ENCODE results near the gene SCN4A.

The SCN4A gene

GRCh38 chr17:63960006-63960405 lies 12.7 kb downstream of the SCN4A start:
- DNase-seq (ENCODE audit: low read depth in 1 of 2, low spot score in 1 of 2), result no peak

GRCh38 chr17:63956296-63956920 lies 16.3 kb downstream of the SCN4A start:
- DNase-seq (ENCODE audit: low read depth in 1 of 2, low spot score in 1 of 2), result no peak

GRCh38 chr17:63955791-63956190 lies 16.9 kb downstream of the SCN4A start:
- DNase-seq (ENCODE audit: low read depth in 1 of 2, low spot score in 1 of 2), result no peak

GRCh38 chr17:63955232-63955631 lies 17.5 kb downstream of the SCN4A start:
- no peak for DNase-seq (ENCODE audit: low read depth in 1 of 2, low spot score in 1 of 2)

- no peak for DNase-seq (ENCODE audit: low read depth in 1 of 2, low spot score in 1 of 2)
These were observed 18.2 kb downstream of the SCN4A start for GRCh38 chr17:63954402-63955063.

GRCh38 chr17:63950940-63951907 lies 21.5 kb downstream of the SCN4A start:
- no peak for DNase-seq (ENCODE audit: low read depth in 1 of 2, low spot score in 1 of 2)

DNA sequence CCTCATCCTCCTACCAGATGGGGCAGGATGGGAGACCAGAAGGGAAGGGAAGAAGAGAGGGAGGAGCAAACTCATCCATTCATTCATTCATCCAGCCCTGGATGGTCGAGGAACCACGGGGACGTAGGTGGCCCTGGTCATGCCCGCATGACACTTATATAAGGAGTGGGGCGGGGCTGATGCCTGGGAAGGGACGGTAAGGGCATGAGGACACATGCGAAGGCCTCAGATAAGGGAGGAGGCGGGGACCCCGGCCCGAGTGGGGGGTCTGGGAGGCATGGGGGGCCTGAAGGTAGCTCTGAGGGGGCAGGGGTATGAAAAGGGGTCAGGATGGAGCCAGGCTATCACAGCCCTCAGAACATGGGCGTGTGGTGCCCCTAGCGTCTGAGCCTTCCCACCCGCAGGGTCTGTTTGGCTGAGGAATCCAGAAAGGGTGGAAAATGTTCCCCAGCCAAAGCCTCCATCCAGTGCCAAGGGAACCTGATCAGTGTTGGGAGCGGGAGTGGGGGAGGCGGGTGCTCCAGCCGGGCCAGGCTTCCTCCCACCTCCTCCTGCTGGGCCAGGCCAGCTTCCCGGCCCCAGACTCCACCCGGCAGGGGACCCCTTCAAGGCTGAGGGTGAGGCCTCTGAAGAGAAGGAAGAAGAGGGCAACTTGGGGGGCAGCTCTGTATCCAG lies 23.0 kb downstream of the SCN4A start:
- DNase-seq (ENCODE audit: low read depth in 1 of 2, low spot score in 1 of 2), result no peak

DNA sequence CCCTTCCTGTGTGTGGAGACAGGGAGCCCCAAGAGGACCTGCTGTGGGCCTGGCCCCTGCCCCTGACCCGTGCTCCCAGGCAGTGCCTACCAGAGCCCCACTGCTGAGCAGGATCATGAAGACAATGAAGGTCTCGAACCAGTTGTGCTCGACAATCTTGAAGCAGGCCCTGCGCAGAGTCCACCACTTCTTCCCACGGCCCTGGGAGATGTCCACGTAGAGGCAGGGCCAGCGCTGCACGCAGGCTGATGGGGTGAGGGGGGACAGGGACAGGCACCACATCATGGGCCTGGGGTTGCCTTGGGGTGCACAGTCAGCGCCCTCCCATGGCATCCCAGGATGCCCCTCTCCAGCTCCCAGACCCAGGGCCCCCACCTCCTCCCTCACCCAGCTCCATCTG lies 24.2 kb downstream of the SCN4A start:
- DNase-seq (ENCODE audit: low read depth in 1 of 2, low spot score in 1 of 2), result no peak

- no peak for DNase-seq (ENCODE audit: low read depth in 1 of 2, low spot score in 1 of 2)
These were observed 24.9 kb downstream of the SCN4A start for GRCh38 chr17:63947711-63948330.

- DNase-seq (ENCODE audit: low read depth in 1 of 2, low spot score in 1 of 2), result peak; percentile 36 to 51
These were observed 26.0 kb downstream of the SCN4A start for GRCh38 chr17:63946440-63947363.

DNA sequence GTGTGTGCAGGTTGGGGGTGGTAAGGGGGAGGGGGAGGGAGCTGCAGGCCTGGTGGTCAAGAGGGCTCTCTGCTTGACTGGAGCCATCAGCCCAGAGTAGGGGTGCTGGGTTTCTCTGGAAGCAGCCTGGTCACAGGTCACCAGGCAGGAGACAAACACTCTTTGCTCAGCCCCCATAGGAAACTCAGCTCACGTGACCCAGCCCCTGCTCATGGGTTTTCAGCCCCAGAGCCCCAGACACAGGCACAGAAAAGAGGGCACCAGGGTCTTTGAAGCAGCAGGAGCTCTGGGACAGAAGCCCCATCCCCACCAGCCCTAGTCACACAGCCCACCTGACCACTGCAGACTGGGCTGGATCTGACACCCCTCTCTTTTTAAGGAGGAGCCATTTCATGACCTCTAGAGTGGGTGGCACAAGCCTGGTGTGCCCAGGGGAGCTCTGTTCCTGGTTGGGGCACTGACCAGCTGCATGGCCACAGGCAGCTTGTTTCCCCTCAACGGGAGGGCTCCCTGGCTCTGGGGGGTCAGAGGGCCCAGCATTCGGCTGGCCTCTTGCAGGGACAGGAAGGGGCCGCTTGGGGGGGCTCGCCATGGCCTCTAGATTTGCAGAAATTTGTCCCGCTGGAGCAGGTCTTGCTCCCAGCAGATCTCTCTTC lies 26.8 kb downstream of the SCN4A start:
- no peak for DNase-seq (ENCODE audit: low read depth in 1 of 2, low spot score in 1 of 2)

GRCh38 chr17:63944736-63945499 lies 27.8 kb downstream of the SCN4A start:
- DNase-seq (ENCODE audit: low read depth in 1 of 2, low spot score in 1 of 2), result no peak

DNA sequence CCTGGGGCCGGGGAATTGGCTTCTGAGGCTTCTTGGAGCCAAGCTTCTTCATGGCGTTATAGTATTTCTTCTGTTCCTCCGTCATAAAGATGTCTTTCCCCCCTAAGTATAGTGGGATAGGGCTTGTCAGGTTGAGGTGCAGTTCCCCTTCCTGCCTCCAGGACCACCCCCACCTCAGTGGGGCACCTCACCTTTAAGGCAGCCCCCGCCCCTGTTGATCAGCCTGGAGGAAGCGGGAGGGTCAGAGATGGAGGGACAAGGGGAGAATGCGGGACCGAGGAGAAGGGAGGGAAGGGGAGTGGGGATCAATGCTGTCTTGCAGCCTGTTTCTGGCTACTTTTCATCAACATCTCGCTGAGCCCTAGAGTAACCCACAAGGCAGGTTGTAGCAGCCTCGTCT lies 29.0 kb downstream of the SCN4A start:
- no peak for DNase-seq (ENCODE audit: low read depth in 1 of 2, low spot score in 1 of 2)

GRCh38 chr17:63942309-63942985 lies 30.3 kb downstream of the SCN4A start:
- no peak for DNase-seq (ENCODE audit: low read depth in 1 of 2, low spot score in 1 of 2)

GRCh38 chr17:63941751-63942150 lies 31.0 kb downstream of the SCN4A start:
- DNase-seq (ENCODE audit: low read depth in 1 of 2, low spot score in 1 of 2), result no peak

DNA sequence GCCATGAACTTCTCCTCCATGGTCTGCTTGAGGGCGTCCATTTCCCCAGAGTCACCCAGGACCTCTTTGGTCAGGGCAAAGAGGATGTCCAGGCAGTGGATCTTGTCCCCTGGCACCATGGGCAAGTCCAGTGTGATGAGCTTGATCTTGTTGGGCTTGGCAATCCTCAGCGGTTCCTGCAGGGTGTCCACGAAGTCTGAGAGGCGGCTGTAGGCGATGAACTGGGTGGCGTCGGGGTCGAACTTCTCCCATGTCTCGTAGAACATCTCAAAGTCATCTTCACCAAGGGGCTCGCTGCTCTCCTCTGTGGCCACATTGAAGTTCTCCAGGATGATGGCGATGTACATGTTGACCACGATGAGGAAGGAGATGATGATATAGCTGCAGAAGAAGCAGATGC lies 31.6 kb downstream of the SCN4A start:
- no peak for DNase-seq (ENCODE audit: low read depth in 1 of 2, low spot score in 1 of 2)

DNA sequence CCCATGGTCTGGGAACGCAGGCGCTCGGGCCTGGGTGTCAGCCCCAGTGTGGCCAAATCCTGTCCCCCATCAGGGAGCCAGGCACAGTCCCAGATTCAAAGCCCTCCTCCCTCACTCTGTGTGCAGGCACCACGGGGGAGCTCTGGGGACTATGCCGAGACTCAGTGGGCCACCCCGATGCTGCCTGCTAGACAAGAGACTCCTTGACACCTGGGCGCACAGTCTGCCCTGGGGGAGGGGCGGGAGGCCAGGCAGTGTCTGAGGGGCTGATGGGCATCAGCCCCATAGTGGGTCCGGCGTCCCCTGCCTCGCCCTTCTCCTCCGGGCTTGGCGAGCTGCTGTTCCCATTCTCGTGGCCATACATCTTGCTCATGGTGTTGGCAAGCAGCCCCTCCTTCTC lies 32.1 kb downstream of the SCN4A start:
- DNase-seq (ENCODE audit: low read depth in 1 of 2, low spot score in 1 of 2), result no peak

- DNase-seq (ENCODE audit: low read depth in 1 of 2, low spot score in 1 of 2), result no peak
These were observed 32.8 kb downstream of the SCN4A start for GRCh38 chr17:63939884-63940283.

Measured in activated CD4-positive, alpha-beta T cell treated with anti-CD3 and anti-CD28 coated beads, Interleukin-2, amount 50 U/mL, for 24 hours (primary cell).